HG02870 (cell line): Measurements from ENCODE around the gene LENEP.
"Not testable (repeated sequence)": the region's sequence is repeated elsewhere in the genome, so short reads cannot be mapped to it uniquely, and the experiment has no call there.

Source experiments
- ATAC-seq: cut with Tn5 transposase; IDR thresholded peaks from one replicate; pipeline ENCODE4 v1.9.1; 2021; ENCODE audit warnings: mild to moderate bottlenecking, moderate library complexity; ENCODE audit not compliant: unreplicated experiment

The LENEP gene

DNA sequence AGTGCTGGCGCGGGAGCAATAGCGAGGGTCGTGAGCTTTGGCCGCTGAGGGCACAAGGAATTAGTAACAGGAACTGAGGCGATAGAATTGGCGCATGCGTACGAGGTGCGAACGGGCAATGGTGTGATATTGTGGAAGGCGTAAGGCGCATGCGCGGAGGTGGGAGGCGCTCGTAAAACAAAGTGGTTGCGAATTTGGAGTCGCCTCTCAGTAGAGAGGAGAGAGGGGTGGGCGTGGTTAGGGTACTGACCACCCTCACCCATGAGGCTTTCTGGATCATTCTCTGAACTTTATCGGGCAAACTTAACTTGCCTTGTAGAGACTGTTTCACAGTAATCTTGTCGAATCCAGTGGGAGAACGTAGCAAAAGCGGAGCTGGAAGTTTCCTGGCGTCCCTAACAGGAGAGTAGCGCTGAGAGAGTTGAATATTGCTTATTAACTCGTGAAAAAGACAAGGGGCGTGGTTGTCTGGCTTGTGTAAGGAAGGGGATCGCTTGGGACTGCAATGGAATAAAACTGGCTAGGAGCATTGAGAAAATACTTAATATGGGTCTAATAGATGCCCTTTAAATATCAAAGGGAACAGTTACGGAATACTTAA, 18.5 kb upstream of the LENEP start:
- ATAC-seq: peak; percentile 36

DNA sequence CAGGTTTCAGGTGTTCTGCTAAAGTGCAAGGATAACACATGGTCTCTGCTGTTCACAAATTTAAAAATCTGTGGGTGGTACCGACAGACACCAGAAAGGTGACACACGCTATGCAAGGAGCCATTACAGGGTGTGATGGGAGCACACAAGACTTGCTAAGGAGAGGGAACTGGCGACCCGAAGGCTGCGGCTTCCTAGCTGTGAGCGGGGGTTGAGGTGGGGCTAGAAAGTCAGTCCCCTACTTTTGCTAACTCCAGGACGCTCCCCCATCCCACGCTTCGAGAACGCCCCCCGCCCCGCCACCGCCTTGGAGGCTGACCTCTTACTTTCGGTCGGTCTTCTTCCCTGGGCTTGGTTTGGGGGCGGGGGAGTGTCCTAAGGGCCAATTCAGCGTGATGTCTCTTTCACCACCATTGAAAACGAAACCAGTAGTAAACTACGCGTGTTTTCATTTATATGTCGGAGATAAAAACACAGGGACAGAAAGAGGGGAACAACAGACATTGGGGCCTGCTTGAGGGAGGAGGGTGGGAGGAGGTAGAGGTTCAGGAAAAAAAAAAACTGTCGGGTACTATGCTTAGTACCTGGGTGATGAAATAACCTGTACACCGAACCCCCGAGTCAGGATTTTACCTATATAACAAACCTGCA, 17.9 kb upstream of the LENEP start:
- ATAC-seq: no peak

- ATAC-seq: not testable (repeated sequence)
Observed at GRCh38 chr1:154977762-154978161, 15.6 kb upstream of the LENEP start.

- no peak for ATAC-seq
Observed at GRCh38 chr1:154978360-154978759, 15.0 kb upstream of the LENEP start.

- ATAC-seq: no peak
Observed at GRCh38 chr1:154982341-154982740, 11.0 kb upstream of the LENEP start.

- peak; percentile 99 for ATAC-seq
Observed at GRCh38 chr1:154982897-154983648, 10.3 kb upstream of the LENEP start, which contains the start of gene FLAD1. TSS of gene FLAD1 (plus strand) at chr1:154983344. CDS start at chr1:154983695, 351 bp downstream.

- ATAC-seq: no peak
Observed at GRCh38 chr1:154983776-154984466, 9.5 kb upstream of the LENEP start.

- ATAC-seq: not testable (repeated sequence)
Observed at GRCh38 chr1:154986736-154987135, 6.7 kb upstream of the LENEP start.

- no peak for ATAC-seq
Observed at GRCh38 chr1:154987326-154987725, 6.1 kb upstream of the LENEP start.

DNA sequence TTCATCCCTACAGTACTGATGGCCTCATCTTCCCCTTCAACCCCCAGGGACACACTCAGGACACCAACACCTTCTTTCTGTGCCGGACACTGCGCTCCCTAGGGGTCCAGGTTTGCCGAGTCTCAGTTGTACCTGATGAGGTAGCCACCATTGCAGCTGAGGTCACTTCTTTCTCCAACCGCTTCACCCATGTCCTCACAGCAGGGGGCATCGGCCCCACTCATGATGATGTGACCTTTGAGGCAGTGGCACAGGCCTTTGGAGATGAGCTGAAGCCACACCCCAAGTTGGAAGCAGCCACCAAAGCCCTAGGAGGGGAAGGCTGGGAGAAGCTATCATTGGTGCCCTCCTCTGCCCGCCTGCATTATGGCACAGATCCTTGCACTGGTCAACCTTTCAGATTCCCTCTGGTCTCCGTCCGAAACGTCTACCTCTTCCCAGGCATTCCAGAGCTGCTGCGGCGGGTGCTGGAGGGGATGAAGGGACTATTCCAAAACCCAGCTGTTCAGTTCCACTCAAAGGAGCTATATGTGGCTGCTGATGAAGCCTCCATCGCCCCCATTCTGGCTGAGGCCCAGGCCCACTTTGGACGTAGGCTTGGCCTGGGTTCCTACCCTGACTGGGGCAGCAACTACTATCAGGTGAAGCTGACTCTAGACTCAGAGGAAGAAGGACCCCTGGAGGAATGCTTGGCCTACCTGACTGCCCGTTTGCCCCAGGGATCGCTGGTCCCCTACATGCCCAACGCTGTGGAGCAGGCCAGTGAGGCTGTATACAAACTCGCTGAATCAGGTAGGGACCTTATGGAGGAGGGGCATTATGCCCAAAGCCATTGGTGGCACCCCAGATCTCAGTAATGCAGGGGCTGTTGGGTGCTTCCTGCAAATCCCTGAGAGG, 5.1 kb upstream of the LENEP start:
- no peak for ATAC-seq

DNA sequence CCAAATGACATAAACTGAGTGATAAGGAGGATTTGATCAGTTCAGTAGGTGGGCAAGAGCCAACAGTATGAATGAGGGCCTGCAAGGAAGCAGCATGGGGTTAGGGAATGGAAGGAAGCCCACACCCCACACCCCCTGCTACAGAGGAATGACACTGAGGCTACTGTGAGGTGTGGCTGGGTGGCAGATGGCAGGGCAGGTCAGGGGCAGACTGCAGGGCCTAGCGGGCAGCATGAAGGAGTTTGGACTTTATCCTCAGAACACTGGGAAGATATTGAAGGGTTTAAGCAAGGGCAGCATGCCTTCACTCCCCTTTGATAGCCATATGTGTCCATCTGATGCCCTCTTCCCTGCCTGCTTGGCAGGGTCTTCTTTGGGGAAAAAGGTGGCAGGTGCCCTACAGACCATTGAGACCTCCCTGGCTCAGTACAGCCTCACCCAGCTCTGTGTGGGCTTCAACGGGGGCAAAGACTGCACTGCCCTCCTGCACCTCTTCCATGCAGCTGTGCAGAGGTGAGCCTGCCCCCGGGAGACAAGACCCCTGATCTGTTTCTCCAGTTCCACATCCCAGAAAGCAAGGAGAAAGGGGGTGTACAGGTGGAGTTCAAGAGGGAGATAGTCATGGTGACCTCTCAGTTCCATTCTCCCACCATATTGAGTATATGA, 4.1 kb upstream of the LENEP start:
- ATAC-seq: no peak

DNA sequence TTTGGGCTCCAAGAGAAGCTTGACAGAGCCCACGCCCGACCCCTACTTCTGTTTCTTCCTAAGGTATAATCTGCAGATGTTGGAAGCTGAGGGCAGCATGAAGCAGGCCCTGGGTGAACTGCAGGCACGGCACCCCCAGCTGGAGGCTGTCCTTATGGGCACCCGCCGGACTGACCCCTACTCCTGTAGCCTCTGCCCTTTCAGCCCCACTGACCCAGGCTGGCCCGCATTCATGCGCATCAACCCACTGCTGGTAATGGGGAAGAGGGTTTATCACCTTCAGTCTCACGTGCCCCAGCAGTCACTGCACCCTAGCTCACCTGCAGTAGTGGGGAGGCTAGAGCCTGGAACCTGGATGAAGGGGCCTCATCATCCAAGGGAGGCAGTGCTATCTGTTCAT, 3.1 kb upstream of the LENEP start:
- no peak for ATAC-seq

GRCh38 chr1:154992721-154993571, 440 bp upstream of the LENEP start:
- no peak for ATAC-seq

DNA sequence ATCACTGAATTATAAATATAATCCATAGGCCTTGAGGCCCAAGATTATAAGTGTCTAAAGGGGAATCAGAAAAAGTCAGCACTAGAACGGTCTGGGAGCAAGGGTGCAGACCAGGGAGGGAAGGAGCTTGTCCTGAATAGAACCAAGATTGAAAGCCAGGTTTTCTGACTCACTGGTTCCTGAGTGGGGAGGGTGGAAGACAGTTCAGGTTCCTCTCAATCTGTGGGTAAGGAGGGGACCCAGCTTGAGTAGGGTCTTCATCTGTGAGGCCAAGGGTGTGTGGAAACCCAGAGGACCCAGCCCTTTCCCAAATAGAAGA, 842 bp downstream of the LENEP start:
- ATAC-seq: no peak

DNA sequence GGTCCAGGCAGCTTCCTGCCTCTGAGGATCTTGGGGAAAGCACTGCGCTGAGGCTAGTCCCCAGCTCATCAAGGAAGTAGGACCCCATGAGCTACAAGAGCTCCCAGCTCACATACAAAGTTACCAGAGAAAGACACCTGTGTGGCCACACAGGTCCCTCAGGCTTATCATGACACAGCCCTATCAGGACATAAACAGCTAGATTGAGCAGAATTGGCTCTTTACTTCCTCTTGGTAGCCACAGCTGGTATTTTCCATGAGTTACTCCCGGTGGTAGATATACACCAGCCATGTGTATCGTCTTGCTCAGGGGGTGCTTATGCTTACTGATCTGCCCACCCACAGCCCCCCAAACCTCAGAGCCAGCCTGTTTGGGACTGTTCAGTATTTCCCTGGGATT, 1.2 kb downstream of the LENEP start:
- ATAC-seq: no peak

DNA sequence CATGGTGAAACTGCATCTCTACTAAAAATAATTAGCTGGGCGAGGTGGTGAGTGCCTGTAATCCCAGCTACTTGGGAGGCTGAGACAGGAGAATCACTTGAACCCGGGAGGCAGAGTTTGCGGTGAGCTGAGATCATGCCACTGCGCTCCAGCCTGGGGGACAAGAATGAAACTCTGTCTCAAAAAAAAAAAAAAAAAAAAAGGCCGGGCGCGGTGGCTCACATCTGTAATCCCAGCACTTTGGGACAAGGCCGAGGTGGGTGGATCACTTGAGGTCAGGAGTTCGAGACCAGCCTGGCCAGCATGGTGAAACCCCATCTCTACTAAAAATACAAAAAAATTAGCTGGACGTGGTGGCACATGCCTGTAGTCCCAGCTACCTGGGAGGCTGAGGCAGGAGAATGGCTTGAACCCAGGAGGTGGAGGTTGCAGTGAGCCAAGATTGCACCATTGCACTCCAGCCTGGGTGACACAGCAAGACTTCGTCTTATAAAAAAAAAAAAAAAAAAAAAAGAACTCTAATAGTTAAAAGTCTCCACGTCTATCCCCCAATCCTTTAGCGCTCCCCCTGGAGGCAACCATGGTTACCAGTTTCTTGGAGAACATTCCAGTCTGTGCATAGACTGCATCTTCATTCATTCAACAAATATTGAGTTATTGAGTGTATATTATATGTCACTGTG, 2.1 kb downstream of the LENEP start:
- ATAC-seq: not testable (repeated sequence)

GRCh38 chr1:154996966-154997701, 3.7 kb downstream of the LENEP start:
- no peak for ATAC-seq

- ATAC-seq: no peak
Observed at GRCh38 chr1:154998201-154998780, 4.9 kb downstream of the LENEP start.
